Measurements from ENCODE around the gene HMG20B. TPM values are rescaled to one million over a fixed set of nuclear protein-coding genes. Genes with fewer than 3 reads are reported as not detected.
"Not testable (repeated sequence)": the region's sequence is repeated elsewhere in the genome, so short reads cannot be mapped to it uniquely, and the experiment has no call there.

Gene HMG20B
- 72.9 TPM for total RNA-seq

GRCh38 chr19:3572855-3573161 lies at the start of gene HMG20B:
HMG20B (plus strand) TSS chr19:3572944; CDS start chr19:3573310, 366 bp downstream.
- intact Hi-C loops (cut with DNase I): no loop called here
- ATAC-seq (no peak), DNase-seq (ENCODE audit: low spot score) (no peak)

GRCh38 chr19:3523361-3524077 lies 49.2 kb upstream of the HMG20B start:
- no peak for DNase-seq (ENCODE audit: low spot score)
- intact Hi-C loops (cut with DNase I): no loop called here
- ATAC-seq: no peak

GRCh38 chr19:3524078-3524842 lies 48.5 kb upstream of the HMG20B start:
- DNase-seq (ENCODE audit: low spot score): no peak
- no peak for ATAC-seq
- intact Hi-C loops (cut with DNase I): no loop called here

DNA sequence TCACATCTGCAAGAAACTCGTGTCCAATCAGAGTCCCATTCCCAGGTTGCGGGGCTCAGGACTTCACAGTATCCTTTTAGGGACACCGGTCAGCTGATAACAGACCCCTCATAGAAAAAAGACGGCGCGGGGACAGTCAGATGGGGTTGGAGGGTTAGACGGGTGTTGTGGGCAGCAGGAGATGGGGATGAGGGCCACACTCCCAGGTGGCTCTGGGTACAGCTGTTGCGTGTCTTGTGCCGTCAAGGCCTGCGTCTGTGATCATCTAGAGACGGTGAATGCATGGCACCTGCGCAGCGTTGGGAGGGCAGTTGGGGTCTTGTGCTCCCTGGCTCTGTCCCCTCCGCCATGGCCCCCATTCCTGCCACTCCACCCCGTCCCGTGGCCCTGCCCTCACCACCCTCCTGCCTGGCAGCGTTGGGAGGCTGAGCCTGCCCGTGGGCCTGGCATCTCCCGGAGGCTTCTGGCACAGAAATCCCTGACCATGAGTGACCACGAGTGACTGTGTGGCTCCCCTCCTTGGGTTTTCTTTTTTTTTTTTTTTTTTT lies 47.8 kb upstream of the HMG20B start:
- ATAC-seq (no peak), DNase-seq (ENCODE audit: low spot score) (no peak)
- intact Hi-C loops (cut with DNase I): no loop called here

- ATAC-seq (no peak), DNase-seq (ENCODE audit: low spot score) (no peak)
- intact Hi-C loops (cut with DNase I): no loop called here
Observed at GRCh38 chr19:3526507-3527237, 46.1 kb upstream of the HMG20B start.

- intact Hi-C loops (cut with DNase I): no loop called here
- ATAC-seq (no peak), DNase-seq (ENCODE audit: low spot score) (no peak)
Observed at GRCh38 chr19:3527238-3527910, 45.4 kb upstream of the HMG20B start.

- ATAC-seq (no peak), DNase-seq (ENCODE audit: low spot score) (no peak)
- intact Hi-C loops (cut with DNase I): no loop called here
Observed at GRCh38 chr19:3528080-3528479, 44.7 kb upstream of the HMG20B start.

DNA sequence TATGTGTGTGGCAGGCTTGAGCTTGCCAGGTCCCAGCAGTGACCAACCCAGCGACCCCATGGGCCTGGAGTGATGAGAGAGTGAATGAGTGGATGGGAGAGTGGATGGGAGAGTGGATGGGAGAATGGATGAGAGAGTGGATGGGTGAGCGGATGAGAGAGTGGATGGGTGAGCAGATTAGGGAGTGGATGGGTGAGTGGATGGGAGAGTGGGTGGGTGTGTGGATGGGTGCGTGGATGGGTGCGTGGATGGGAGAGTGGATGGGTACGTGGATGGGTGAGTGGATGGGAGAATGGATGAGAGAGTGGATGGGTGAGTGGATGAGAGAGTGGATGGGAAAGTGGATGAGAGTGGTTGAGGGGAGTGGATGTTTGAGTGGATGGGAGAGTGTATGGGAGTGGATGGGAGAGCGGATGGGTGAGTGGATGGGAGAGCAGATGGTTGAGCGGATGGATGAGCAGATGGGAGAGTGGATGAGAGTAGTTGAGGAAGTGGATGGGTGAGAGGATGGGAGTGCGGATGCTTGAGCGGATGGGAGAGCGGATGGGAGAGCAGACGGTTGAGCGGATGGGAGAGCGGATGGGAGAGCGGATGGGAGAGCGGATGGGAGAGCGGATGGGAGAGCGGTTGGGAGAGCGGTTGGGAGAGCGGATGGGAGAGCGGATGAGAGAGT lies 44.1 kb upstream of the HMG20B start:
- ATAC-seq: no peak
- DNase-seq (ENCODE audit: low spot score): no peak
- intact Hi-C loops (cut with DNase I): no loop called here

GRCh38 chr19:3529299-3529698 lies 43.4 kb upstream of the HMG20B start:
- intact Hi-C loops (cut with DNase I); ATAC-seq; DNase-seq (ENCODE audit: low spot score): not testable (repeated sequence)

DNA sequence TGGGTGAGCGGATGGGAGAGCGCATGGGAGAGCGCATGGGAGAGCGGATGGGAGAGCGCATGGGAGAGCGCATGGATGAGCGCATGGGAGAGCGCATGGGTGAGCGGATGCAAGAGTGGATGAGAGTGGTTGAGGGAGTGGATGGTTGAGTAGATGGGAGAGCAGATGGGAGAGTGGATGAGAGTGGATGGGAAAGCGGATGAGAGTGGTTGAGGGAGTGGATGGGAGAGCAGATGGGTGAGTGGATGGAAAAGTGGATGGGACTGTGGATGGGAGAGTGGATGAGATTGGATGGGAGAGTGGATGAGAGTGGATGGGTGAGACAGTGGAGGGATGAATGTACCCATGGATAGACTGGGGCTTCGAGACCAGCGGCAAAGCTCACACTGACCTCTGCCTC lies 42.4 kb upstream of the HMG20B start:
- intact Hi-C loops (cut with DNase I): no loop called here
- ATAC-seq: no peak
- DNase-seq (ENCODE audit: low spot score): no peak

DNA sequence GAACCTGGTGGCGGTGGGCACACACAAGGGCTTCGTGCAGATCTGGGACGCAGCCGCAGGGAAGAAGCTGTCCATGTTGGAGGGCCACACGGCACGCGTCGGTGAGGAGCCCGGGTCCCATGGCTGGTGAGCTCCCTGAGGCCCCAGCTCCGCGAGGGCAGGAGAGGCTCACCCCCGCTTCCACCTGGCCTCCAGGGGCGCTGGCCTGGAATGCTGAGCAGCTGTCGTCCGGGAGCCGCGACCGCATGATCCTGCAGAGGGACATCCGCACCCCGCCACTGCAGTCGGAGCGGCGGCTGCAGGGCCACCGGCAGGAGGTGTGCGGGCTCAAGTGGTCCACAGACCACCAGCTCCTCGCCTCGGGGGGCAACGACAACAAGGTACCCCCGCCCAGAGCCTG lies 41.0 kb upstream of the HMG20B start:
- ATAC-seq (no peak), DNase-seq (ENCODE audit: low spot score) (no peak)
- intact Hi-C loops (cut with DNase I): no loop called here

- DNase-seq (ENCODE audit: low spot score) (no peak), ATAC-seq (no peak)
- intact Hi-C loops (cut with DNase I): no loop called here
Observed at GRCh38 chr19:3532154-3532786, 40.5 kb upstream of the HMG20B start.

- DNase-seq (ENCODE audit: low spot score) (no peak), ATAC-seq (no peak)
- intact Hi-C loops (cut with DNase I): no loop called here
Observed at GRCh38 chr19:3533033-3533432, 39.7 kb upstream of the HMG20B start.

DNA sequence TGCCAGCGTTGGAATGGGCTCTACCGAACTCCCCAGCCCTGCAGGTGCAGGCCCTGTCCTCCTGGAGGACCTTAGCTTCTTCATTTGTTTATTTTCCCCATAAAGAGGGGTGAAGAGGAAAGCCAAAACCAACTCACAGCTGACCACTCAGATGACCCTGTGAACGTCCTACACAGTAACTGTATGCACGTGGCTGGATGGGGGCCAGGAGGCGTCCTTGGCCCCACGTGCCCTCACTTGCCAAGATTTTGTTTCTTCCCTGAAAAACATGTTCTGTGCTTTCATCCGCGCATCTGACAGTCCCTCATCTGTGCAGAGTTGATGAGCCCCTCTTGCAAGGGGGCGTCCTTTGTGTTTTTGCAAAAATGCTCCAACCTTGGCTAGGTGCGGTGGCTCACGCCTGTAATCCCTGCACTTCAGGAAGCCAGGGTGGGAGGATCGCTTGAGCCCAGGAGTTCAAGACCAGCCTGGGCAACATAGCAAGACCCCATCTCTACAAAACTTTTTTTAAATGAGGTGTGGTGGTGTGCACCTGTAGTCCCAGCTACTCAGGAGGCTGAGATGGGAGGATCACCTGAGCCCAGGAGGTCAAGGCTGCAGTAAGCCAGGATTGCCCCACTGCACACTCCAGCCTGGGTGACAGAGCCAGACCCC lies 39.1 kb upstream of the HMG20B start:
- DNase-seq (ENCODE audit: low spot score) (no peak), ATAC-seq (no peak)
- intact Hi-C loops (cut with DNase I): no loop called here

- DNase-seq (ENCODE audit: low spot score) (no peak), ATAC-seq (no peak)
- intact Hi-C loops (cut with DNase I): no loop called here
Observed at GRCh38 chr19:3534375-3535234, 38.1 kb upstream of the HMG20B start.

DNA sequence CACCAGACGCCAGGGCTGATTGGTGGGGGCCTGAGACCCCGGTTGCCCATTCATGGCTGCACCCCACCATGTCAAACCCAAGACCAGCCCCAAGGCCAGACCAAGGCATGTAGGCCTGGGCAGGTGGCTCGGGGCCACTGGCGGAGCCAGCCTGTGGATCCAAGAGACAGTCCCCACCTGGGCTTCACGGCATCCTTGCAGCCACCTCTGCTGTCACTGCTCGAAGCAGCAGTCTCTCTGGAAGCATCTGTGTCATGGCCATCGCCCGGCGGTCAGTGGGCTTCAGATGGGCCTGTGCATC lies 37.6 kb upstream of the HMG20B start:
- DNase-seq (ENCODE audit: low spot score): no peak
- no peak for ATAC-seq
- intact Hi-C loops (cut with DNase I): no loop called here

- intact Hi-C loops (cut with DNase I): no loop called here
- no peak for ATAC-seq
- no peak for DNase-seq (ENCODE audit: low spot score)
Observed at GRCh38 chr19:3535563-3535965, 37.2 kb upstream of the HMG20B start.
